Measurements from ENCODE around the gene CCDC144A. TPM values are rescaled to one million over a fixed set of nuclear protein-coding genes. Genes with fewer than 3 reads are reported as not detected.
"Not testable (repeated sequence)": the region's sequence is repeated elsewhere in the genome, so short reads cannot be mapped to it uniquely, and the experiment has no call there.

Gene CCDC144A
- total RNA-seq, 1 experiment from 2014 or later = 2.5 TPM

- intact Hi-C loops (cut with micrococcal nuclease; ENCODE audit: unreplicated experiment) = no loop called here
- no TSS peak for BruUV-seq (replicated peaks)
- TF ChIP-seq CTCF (conservative IDR thresholded peaks at IDR 0.05; ENCODE audit: low read depth, low read length) (no peak), EZH2 (IDR thresholded peaks at IDR 0.05; ENCODE audit: borderline replicate concordance, low read depth, low read length, poor library complexity, severe bottlenecking) (no peak)
- Histone ChIP-seq H3K36me3 (ENCODE audit: insufficient read depth, low read length, poor library complexity, severe bottlenecking) (no peaks in the 10 kb centered on the region), H3K27ac (ENCODE audit: low read depth, low read length, poor library complexity, severe bottlenecking) (no peak overlapping the region), H3K9me3 (ENCODE audit: low read depth, low read length, poor library complexity, severe bottlenecking) (no peaks in the 10 kb centered on the region), H3K4me1 (ENCODE audit: insufficient read depth, low read length, poor library complexity, severe bottlenecking) (no peaks in the 10 kb centered on the region), H3K4me3 (ENCODE audit: low read depth, low read length, poor library complexity, severe bottlenecking) (no peak overlapping the region), H3K27me3 (replicated peaks; ENCODE audit: insufficient read depth, low read depth, low read length, poor library complexity) (no peaks in the 10 kb centered on the region)
- ChIA-PET CTCF (no interaction called here), POLR2A (ENCODE audit: low non-redundant PET) (no interaction called here)
- DNase-seq (ENCODE audit: low spot score) = no peak
Measured at GRCh38 chr17:16662936-16663335, 27.1 kb upstream of the CCDC144A start.

- H3K36me3 ChIP-seq (ENCODE audit: insufficient read depth, low read length, poor library complexity, severe bottlenecking); H3K27me3 ChIP-seq (replicated peaks; ENCODE audit: insufficient read depth, low read depth, low read length, poor library complexity); H3K27ac ChIP-seq (ENCODE audit: low read depth, low read length, poor library complexity, severe bottlenecking); DNase-seq (ENCODE audit: low spot score); POLR2A ChIA-PET (ENCODE audit: low non-redundant PET); intact Hi-C loops (cut with micrococcal nuclease; ENCODE audit: unreplicated experiment); H3K9me3 ChIP-seq (ENCODE audit: low read depth, low read length, poor library complexity, severe bottlenecking); CTCF ChIA-PET; H3K4me1 ChIP-seq (ENCODE audit: insufficient read depth, low read length, poor library complexity, severe bottlenecking); BruUV-seq (replicated peaks): not testable (repeated sequence)
- peak overlapping the region; percentile 53 for H3K4me3 ChIP-seq (ENCODE audit: low read depth, low read length, poor library complexity, severe bottlenecking)
Measured at GRCh38 chr17:16666553-16666906, 23.5 kb upstream of the CCDC144A start.

GRCh38 chr17:16666907-16667636 is 23.0 kb upstream of the CCDC144A start:
- POLR2A ChIA-PET (ENCODE audit: low non-redundant PET); H3K9me3 ChIP-seq (ENCODE audit: low read depth, low read length, poor library complexity, severe bottlenecking); CTCF ChIA-PET; BruUV-seq (replicated peaks); H3K36me3 ChIP-seq (ENCODE audit: insufficient read depth, low read length, poor library complexity, severe bottlenecking); intact Hi-C loops (cut with micrococcal nuclease; ENCODE audit: unreplicated experiment); H3K4me1 ChIP-seq (ENCODE audit: insufficient read depth, low read length, poor library complexity, severe bottlenecking); H3K27me3 ChIP-seq (replicated peaks; ENCODE audit: insufficient read depth, low read depth, low read length, poor library complexity); H3K27ac ChIP-seq (ENCODE audit: low read depth, low read length, poor library complexity, severe bottlenecking): not testable (repeated sequence)
- DNase-seq (ENCODE audit: low spot score) = peak; percentile 65
- H3K4me3 ChIP-seq (ENCODE audit: low read depth, low read length, poor library complexity, severe bottlenecking) = peak overlapping the region; percentile 53

GRCh38 chr17:16676676-16677268 is 13.3 kb upstream of the CCDC144A start:
- ChIA-PET CTCF (no interaction called here), POLR2A (ENCODE audit: low non-redundant PET) (no interaction called here)
- Histone ChIP-seq H3K4me1 (ENCODE audit: insufficient read depth, low read length, poor library complexity, severe bottlenecking) (no peaks in the 10 kb centered on the region), H3K27ac (ENCODE audit: low read depth, low read length, poor library complexity, severe bottlenecking) (no peak overlapping the region), H3K27me3 (replicated peaks; ENCODE audit: insufficient read depth, low read depth, low read length, poor library complexity) (no peaks in the 10 kb centered on the region), H3K4me3 (ENCODE audit: low read depth, low read length, poor library complexity, severe bottlenecking) (no peak overlapping the region), H3K36me3 (ENCODE audit: insufficient read depth, low read length, poor library complexity, severe bottlenecking) (no peaks in the 10 kb centered on the region), H3K9me3 (ENCODE audit: low read depth, low read length, poor library complexity, severe bottlenecking) (no peaks in the 10 kb centered on the region)
- no peak for DNase-seq (ENCODE audit: low spot score)
- no peak for TF ChIP-seq CTCF (conservative IDR thresholded peaks at IDR 0.05; ENCODE audit: low read depth, low read length)
- TF ChIP-seq EZH2 (IDR thresholded peaks at IDR 0.05; ENCODE audit: borderline replicate concordance, low read depth, low read length, poor library complexity, severe bottlenecking) = no peak
- intact Hi-C loops (cut with micrococcal nuclease; ENCODE audit: unreplicated experiment) = loop anchor here (10.0 kb wide), 1 partner anchor 48 kb away; no protein-coding TSS in a partner anchor
- BruUV-seq (replicated peaks) = no TSS peak

- CTCF ChIA-PET; H3K9me3 ChIP-seq (ENCODE audit: low read depth, low read length, poor library complexity, severe bottlenecking); BruUV-seq (replicated peaks); DNase-seq (ENCODE audit: low spot score); H3K4me3 ChIP-seq (ENCODE audit: low read depth, low read length, poor library complexity, severe bottlenecking); H3K27me3 ChIP-seq (replicated peaks; ENCODE audit: insufficient read depth, low read depth, low read length, poor library complexity); H3K4me1 ChIP-seq (ENCODE audit: insufficient read depth, low read length, poor library complexity, severe bottlenecking); POLR2A ChIA-PET (ENCODE audit: low non-redundant PET); H3K27ac ChIP-seq (ENCODE audit: low read depth, low read length, poor library complexity, severe bottlenecking); intact Hi-C loops (cut with micrococcal nuclease; ENCODE audit: unreplicated experiment); H3K36me3 ChIP-seq (ENCODE audit: insufficient read depth, low read length, poor library complexity, severe bottlenecking): not testable (repeated sequence)
Measured at GRCh38 chr17:16683290-16684138, 6.5 kb upstream of the CCDC144A start.

GRCh38 chr17:16686019-16686418 is 4.0 kb upstream of the CCDC144A start:
- BruUV-seq (replicated peaks); POLR2A ChIA-PET (ENCODE audit: low non-redundant PET): not testable (repeated sequence)

More at GRCh38 chr17:16686019-16686418, 4.0 kb upstream of the CCDC144A start:
- DNase-seq (ENCODE audit: low spot score); H3K4me1 ChIP-seq (ENCODE audit: insufficient read depth, low read length, poor library complexity, severe bottlenecking); H3K36me3 ChIP-seq (ENCODE audit: insufficient read depth, low read length, poor library complexity, severe bottlenecking); H3K27me3 ChIP-seq (replicated peaks; ENCODE audit: insufficient read depth, low read depth, low read length, poor library complexity); H3K27ac ChIP-seq (ENCODE audit: low read depth, low read length, poor library complexity, severe bottlenecking); H3K9me3 ChIP-seq (ENCODE audit: low read depth, low read length, poor library complexity, severe bottlenecking); CTCF ChIA-PET; H3K4me3 ChIP-seq (ENCODE audit: low read depth, low read length, poor library complexity, severe bottlenecking); intact Hi-C loops (cut with micrococcal nuclease; ENCODE audit: unreplicated experiment): not testable (repeated sequence)
